Stimulated activated CD8-positive, alpha-beta memory T cell treated with anti-CD3 and anti-CD28 coated beads, Interleukin-15, amount 100 ng/mL, for 48 hours (primary cell): ENCODE data around the gene BABAM2.
"Not testable (repeated sequence)": the region's sequence is repeated elsewhere in the genome, so short reads cannot be mapped to it uniquely, and the experiment has no call there.

Experiments
- DNase-seq, 2 donors: peaks; one replicate each; pipeline ENCODE4 v3.0.0-alpha.2; 2020; ENCODE audit warnings: low read depth in 2 of 2

Gene BABAM2

GRCh38 chr2:27976308-27976707 is 85.8 kb downstream of the BABAM2 start:
- no peak for DNase-seq

DNA sequence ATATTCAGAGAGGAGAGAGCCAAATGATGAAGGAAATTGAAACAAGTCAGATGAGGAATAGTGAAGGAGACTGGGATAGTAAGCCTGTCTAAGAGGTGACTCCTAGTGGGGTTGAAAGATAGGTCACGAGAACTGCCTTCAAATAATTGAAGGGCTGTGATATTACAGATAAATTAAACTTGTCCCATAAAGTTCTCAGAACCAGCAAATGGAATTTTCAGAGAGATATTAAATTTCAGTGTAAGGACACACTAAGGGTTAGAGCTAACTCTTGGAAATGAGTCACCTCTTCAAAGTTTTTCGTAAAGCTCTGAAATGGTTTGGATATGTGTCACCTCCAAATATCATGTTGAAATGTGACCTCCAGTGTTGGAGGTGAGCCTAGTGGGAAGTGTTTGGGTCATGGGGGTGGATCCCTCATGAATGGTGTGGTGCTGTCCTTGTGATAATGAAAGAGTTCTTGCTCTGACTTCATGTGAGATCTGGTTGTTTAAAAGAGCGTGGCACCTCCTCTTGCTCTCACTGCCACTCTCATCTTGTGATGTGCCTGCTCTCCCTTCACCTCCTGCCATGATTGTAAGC is 87.3 kb downstream of the BABAM2 start:
- DNase-seq = peak in 1 of 2 donors; percentile 52

DNA sequence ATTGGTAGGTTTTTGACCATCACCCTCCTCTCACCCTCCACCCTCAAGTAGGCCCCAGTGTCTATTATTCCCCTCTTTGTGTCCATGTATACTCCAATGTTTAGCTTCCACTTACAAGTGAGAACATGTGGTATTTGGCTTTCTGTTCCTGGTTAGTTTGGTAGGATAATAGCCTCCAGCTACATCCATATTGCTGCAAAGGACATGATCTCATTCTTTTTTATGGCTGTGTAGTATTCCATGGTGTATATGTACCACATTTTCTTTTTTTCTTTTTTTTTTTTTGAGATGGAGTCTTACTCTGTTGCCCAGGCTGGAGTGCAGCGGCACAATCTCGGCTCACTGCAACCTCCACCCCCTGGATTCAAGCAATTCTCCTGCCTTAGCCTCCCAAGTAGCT is 88.2 kb downstream of the BABAM2 start:
- DNase-seq = not testable (repeated sequence)

- DNase-seq = no peak
These were observed 89.7 kb downstream of the BABAM2 start for GRCh38 chr2:27980242-27980641.

DNA sequence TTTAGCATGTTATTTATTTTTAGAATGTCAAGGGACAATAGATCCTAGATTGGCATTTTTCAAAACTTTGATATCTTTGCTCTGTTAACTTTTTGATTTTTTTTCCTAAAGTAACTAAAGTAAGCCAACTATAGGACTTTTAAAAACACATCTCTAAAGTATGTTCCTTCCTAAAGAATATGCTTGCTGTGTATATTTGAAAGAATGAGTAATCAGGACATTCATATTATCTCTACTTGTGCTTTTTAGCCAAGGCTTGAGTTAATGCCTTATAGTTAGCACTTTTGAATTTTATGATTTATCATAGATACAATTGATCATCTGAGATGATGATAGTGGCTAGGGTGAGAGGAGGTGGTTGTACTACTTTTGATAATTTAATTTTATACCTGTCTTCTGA is 93.6 kb downstream of the BABAM2 start:
- no peak for DNase-seq

DNA sequence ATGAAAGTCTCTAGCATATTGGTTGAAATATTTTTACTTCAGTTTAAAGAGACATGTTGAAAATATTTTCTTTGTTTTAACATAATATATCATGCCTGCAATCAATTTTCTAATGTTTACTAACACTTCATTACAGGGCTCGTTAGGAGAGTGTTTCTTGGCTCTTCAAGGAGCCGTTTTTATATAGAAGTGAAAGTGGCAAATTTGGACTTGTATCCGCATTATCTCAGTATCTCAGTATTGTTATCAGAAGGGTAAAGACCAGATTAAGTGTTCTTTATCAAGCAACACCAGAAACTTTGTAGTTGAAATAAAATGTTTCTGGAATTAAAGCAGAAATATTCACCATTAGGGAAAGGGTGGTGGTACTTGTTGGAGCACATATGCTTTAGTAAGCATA is 97.8 kb downstream of the BABAM2 start:
- no peak for DNase-seq

- DNase-seq = no peak
These were observed 98.2 kb downstream of the BABAM2 start for GRCh38 chr2:27988718-27989117.

- DNase-seq = no peak
These were observed 98.6 kb downstream of the BABAM2 start for GRCh38 chr2:27989149-27989548.

- no peak for DNase-seq
These were observed 99.6 kb downstream of the BABAM2 start for GRCh38 chr2:27990030-27990590.

DNA sequence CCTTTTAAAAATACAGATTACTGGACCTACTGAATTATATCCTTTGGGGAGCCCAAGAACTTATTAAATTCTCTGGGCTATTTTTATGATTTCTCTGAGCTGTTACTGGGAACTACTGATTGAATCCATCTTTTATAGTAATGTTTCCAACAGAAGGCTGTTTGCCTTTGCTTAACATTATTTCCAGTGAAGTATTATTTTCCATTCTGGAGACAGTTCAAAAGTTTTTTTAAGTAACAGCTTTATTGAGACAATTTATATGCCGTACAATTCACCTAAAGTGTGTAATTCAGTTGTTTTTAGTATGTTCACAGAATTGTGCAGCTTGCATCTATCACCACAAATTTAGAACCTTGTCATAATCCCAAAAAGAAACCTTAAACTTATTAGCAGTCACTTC is 100.6 kb downstream of the BABAM2 start:
- DNase-seq = no peak

DNA sequence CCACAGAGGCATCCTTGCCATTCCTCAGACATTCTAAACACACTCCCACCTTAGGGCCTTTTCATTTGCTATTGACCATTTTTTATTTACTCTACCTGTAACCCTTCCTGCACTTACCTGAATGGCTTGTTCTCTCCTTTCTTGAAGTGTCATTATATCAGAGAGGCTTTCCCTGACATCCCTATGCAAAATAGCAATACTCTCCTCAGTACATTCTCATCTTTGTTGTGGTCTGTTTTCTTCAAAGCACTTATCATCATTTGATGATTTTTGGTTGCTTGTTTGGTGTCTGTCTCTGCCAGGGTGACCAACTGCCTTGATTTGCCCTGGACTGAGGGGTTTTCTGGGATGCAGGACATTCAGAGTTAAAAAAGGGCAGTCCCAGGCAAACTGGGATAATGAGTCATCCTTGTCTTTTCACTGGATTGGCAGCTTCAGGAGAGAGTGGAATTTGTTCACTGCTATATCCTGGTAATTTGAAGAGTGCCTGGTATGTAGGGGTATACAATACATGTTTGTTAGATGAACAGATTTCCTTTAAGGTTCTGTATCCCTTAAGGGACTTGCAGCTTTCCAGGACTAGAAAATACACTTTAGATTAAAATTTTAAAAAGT is 102.4 kb downstream of the BABAM2 start:
- DNase-seq = no peak

DNA sequence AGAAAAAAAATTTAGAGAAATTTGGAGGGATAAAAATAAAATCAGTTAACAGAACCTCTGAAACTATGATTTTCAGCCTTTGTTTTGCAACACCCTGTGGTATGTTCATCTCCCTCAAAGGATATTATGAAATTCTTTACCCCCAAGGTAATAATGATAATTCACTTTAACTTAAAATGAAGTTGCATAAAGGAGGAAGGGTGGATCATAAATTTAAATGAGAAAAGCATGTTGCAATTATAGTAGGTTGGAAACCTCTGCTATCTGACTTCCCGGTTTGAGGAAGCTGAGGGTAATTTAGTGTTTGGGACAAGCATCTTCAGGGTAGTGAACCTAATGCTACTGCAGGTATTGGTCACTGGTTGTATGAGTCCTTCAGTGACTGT is 102.9 kb downstream of the BABAM2 start:
- DNase-seq = no peak

GRCh38 chr2:27993950-27994728 is 103.6 kb downstream of the BABAM2 start:
- no peak for DNase-seq

DNA sequence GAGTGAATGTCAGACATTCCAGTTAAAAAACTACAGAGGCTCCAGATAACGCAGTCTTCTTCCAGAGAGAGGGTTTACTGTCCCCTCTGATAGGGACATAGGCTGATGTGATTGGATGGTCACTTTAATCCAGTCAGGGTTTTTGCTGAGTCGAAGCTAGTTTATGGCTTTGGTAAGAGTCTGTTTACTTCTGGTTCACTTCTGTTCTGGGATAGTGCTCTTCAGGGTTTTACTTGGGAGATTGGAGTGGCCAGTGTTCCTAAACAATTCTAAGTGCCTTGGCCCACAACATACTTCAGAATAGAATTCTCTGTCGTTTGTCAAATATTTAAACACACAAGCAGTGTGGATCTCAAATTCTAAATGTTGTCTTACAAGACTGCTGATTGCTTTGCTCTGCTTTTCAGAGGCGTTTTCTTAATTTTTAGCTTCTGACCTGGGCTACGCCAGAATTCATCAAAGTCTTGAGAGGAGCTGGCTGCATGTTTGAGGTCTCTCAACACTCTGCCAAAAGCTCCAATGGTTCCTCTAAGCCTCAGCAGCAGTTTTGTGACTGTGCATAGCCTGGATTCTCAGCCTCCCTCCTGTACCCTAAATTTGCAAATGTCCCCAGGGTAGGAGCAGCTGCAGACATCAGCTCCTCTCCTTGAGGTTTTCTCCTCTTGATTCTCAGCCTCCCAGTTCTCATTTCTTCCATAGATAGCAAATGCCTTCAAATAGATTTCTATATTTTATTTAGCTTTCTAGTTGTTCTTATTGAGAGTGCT is 105.8 kb downstream of the BABAM2 start:
- DNase-seq = no peak

DNA sequence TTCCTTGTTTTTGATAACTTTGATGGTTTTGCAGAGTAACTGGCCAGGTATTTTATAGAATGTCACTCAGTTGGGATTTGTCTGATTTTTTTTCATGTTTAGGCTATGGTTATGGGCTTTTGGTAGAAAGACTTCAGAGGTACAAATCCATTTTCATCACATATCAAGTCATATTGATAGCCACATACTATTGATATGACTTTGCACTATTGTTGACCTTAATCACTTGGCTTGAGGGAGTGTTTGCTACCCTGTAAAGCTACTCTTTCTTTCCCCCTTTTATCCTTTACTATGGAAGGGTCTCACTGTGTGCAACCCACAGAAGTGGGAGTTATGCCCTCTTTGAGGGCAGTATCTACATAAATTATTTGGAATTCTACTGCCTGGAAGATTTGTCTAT is 109.8 kb downstream of the BABAM2 start:
- DNase-seq = no peak

DNA sequence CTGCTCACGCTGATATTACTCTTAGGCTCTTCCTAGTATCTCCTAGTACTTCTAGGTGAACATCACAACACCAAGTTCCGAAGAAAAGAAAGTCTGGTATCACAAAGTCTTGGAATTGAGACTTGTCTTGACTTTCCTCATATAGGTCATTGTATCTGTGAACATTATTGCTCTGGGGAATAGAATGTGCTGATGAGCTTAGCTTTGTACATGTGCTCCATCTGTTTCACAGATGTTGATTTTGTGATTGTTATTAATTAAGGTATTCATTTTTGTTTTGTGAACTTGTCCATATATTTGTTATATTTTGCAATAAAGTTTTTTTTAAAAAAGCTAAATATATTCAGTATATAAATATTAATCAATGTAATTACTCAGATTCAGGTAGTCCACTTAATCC is 111.7 kb downstream of the BABAM2 start:
- no peak for DNase-seq

- peak; percentile 1 to 7 for DNase-seq
These were observed 113.6 kb downstream of the BABAM2 start for GRCh38 chr2:28004086-28004485.

DNA sequence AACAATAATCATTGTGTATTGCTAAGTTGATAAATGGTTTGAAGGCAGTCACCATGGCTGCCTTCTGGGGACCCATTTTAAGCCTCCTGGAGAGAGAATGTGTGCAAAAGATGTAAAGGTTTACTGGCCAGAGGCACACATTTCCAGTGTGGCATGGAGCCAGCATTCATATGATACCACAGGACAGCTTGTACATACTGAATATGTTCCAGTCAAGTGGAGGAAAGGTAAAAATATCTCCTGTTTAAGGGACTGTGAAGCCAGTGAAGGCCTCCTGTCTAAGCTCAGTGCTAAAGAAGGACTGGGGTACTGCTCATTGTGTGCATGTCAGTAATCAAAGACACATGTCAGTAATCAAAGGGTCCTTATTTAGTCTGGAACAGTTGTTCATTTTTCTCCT is 119.2 kb downstream of the BABAM2 start:
- DNase-seq = no peak

DNA sequence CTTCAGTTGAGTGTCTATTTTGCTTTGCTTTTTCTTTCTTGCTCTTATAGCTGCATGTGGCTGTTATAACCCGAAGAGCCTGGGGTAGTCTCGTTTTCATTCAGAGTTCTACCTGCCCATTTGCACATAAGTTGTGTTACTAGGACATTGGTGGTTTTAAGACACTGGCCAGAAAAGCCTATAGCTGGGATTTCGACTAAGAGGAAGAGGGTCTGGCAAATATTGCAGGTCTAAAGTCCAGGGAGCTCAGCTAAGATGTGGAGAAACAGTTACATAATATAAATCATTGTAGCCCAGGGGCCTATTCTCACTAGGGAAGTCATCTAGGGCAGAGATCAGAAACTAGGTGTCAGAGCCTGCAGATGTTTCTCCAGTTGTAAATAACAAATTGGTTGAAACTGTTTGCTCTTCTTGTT is 120.8 kb downstream of the BABAM2 start:
- DNase-seq = no peak

DNA sequence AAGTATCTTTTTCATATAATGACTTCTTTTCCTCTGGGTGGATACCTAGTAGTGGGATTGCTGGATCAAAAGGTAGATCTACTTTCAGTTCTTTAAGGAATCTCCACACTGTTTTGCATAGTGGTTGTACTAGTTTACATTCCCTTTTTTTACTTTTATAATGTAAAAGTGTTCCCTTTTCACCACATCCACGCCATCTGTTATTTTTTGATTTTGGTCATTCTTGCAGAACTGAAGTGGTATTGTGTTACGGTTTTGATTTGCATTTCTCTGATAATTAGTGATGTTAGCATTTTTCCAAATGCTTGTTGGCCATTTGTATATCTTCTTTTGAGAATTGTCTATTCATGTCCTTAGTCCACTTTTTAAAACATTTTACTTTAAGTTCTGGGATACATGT is 127.9 kb downstream of the BABAM2 start:
- DNase-seq = not testable (repeated sequence)

DNA sequence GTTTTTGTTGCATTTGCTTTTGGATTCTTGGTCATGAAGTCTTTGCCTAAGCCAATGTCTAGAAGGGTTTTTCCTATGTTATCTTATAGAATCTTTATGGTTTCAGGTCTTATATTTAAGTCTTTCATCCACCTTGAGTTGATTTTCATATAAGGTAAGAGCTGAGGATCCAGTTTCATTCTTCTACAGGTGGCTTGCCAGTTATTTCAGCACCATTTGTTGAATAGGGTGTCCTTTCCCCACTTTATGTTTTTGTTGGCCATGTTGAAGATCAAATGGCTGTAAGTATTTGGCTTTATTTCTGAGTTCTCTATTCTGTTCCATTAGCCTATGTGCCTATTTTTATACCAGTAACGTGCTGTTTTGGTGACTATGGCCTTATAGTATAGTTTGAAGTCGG is 129.0 kb downstream of the BABAM2 start:
- not testable (repeated sequence) for DNase-seq

DNA sequence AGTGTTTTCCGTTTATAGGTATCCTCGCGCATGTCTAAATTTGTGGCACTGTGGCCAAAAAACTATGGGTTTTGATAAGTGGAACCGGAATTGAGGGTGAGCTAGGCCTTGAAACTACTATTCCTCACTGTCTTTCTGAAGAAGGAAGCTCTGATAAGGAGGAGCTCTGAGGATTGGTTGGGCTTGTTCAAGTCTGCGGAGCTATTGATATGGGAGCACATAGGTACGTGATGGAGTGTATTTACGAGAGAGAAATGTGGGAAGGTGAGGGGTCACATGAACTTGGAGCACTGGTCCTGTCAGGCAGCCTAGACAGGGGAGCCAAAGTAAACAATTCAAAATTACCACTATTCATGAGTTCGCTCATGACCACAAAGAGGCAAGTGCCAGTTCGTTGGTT is 131.4 kb downstream of the BABAM2 start:
- no peak for DNase-seq
